H9 (cell line): Measurements from ENCODE around the gene DLG2. TPM values are rescaled to one million over a fixed set of nuclear protein-coding genes. Genes with fewer than 3 reads are reported as not detected.
A peak's percentile ranks its signal among the peaks of the same experiment; 100 is the strongest.

Source experiments
- DNase-seq: peaks from one replicate; pipeline ENCODE4 v3.0.0-alpha.2; 2017
- H2AFZ ChIP-seq: one replicate; pipeline ENCODE4 v1.6.1; 2013; ENCODE audit warnings: mild to moderate bottlenecking, low read length, control low read depth, moderate library complexity
- H2AK5ac ChIP-seq: 2 replicates; pipeline ENCODE4 v1.6.1; 2013; ENCODE audit warnings: low read length, control low read depth, mixed read lengths; ENCODE audit not compliant: insufficient read length
- H2BK120ac ChIP-seq: one replicate; pipeline ENCODE4 v1.6.1; 2013; ENCODE audit warnings: low read depth, mild to moderate bottlenecking, low read length, control low read depth, inconsistent platforms; ENCODE audit not compliant: poor library complexity, severe bottlenecking
- H2BK12ac ChIP-seq: 2 replicates; pipeline ENCODE4 v1.6.1; 2013; ENCODE audit warnings: low read length, control low read depth, mixed read lengths, low read depth; ENCODE audit not compliant: insufficient read length
- H2BK15ac ChIP-seq: 2 replicates; pipeline ENCODE4 v1.6.1; 2013; ENCODE audit warnings: low read depth, low read length, control low read depth
- H2BK20ac ChIP-seq: one replicate; pipeline ENCODE4 v1.6.1; 2013; ENCODE audit warnings: low read depth, mild to moderate bottlenecking, low read length, control low read depth, inconsistent platforms; ENCODE audit not compliant: poor library complexity, severe bottlenecking
- H2BK5ac ChIP-seq: 2 replicates; pipeline ENCODE4 v1.6.1; 2013; ENCODE audit warnings: low read length, control low read depth, mixed read lengths; ENCODE audit not compliant: insufficient read length
- H3K14ac ChIP-seq: 2 replicates; pipeline ENCODE4 v1.6.1; 2013; ENCODE audit warnings: low read length, control low read depth; ENCODE audit not compliant: insufficient read depth
- H3K18ac ChIP-seq: 2 replicates; pipeline ENCODE4 v1.6.1; 2013; ENCODE audit warnings: low read depth, mild to moderate bottlenecking, mixed read lengths, low read length, control low read depth; ENCODE audit not compliant: insufficient read length
- H3K23ac ChIP-seq: 2 replicates; pipeline ENCODE4 v1.6.1; 2013; ENCODE audit warnings: low read length, control low read depth, mixed read lengths, low read depth; ENCODE audit not compliant: insufficient read length
- H3K23me2 ChIP-seq: 2 replicates; pipeline ENCODE4 v1.6.1; 2013; ENCODE audit warnings: low read depth, mild to moderate bottlenecking, mixed read lengths, low read length, control low read depth; ENCODE audit not compliant: insufficient read length, poor library complexity, severe bottlenecking
- H3K27ac ChIP-seq: 2 replicates; pipeline ENCODE4 v1.5.1; 2013; ENCODE audit warnings: low read length, control low read depth, mixed read lengths, low read depth; ENCODE audit not compliant: insufficient read length
- H3K27me3 ChIP-seq: 2 replicates; pipeline ENCODE4 v1.6.1; 2013; ENCODE audit warnings: low read length, control low read depth, inconsistent platforms; ENCODE audit not compliant: insufficient read depth
- H3K4ac ChIP-seq: 2 replicates; pipeline ENCODE4 v1.6.1; 2013; ENCODE audit warnings: low read depth, mild to moderate bottlenecking, control low read depth, inconsistent platforms, low read length, moderate library complexity
- H3K4me1 ChIP-seq: 2 replicates; pipeline ENCODE4 v1.6.1; 2013; ENCODE audit warnings: low read length, control low read depth, inconsistent platforms; ENCODE audit not compliant: insufficient read depth
- H3K4me2 ChIP-seq: 2 replicates; pipeline ENCODE4 v1.6.1; 2013; ENCODE audit warnings: low read length, control low read depth, mixed read lengths; ENCODE audit not compliant: insufficient read length, insufficient read depth
- H3K56ac ChIP-seq: 2 replicates; pipeline ENCODE4 v1.6.1; 2013; ENCODE audit warnings: low read depth, mild to moderate bottlenecking, mixed read lengths, low read length, control low read depth; ENCODE audit not compliant: insufficient read length
- H3K79me1 ChIP-seq: 2 replicates; pipeline ENCODE4 v1.6.1; 2013; ENCODE audit warnings: low read depth, mild to moderate bottlenecking, moderate library complexity, low read length, control low read depth, inconsistent platforms; ENCODE audit not compliant: insufficient read depth, poor library complexity, severe bottlenecking
- H3K79me2 ChIP-seq: 2 replicates; pipeline ENCODE4 v1.6.1; 2013; ENCODE audit warnings: low read length, control low read depth, inconsistent platforms; ENCODE audit not compliant: insufficient read depth
- H3K9ac ChIP-seq: 2 replicates; pipeline ENCODE4 v1.6.1; 2013; ENCODE audit warnings: low read length, control low read depth, mixed read lengths; ENCODE audit not compliant: insufficient read length; ENCODE audit errors: extremely low read depth
- H3K9me3 ChIP-seq: one replicate; pipeline ENCODE4 v1.6.1; 2013; ENCODE audit warnings: low read depth, low read length, inconsistent platforms; ENCODE audit not compliant: control insufficient read depth
- H3T11ph ChIP-seq: one replicate; pipeline ENCODE4 v1.6.1; 2013; ENCODE audit warnings: mild to moderate bottlenecking, low read length, control low read depth, inconsistent platforms
- H4K20me1 ChIP-seq: one replicate; pipeline ENCODE4 v1.6.1; 2013; ENCODE audit not compliant: control insufficient read depth, insufficient read length, insufficient read depth
- H4K5ac ChIP-seq: 2 replicates; pipeline ENCODE4 v1.6.1; 2013; ENCODE audit warnings: low read depth, mild to moderate bottlenecking, mixed read lengths, low read length, control low read depth; ENCODE audit not compliant: insufficient read length
- H4K8ac ChIP-seq: replicated peaks from 2 replicates; pipeline ENCODE4 v1.6.1; 2013; ENCODE audit warnings: low read length, control low read depth, mixed read lengths, low read depth; ENCODE audit not compliant: insufficient read length
- H4K91ac ChIP-seq: 2 replicates; pipeline ENCODE4 v1.6.1; 2013; ENCODE audit warnings: low read depth, mild to moderate bottlenecking, moderate library complexity, mixed read lengths, low read length, control low read depth; ENCODE audit not compliant: insufficient read length
- H3K27ac Mint-ChIP-seq, 3 experiments: 2 replicates in 2 of 3; 3 replicates in 1 of 3; pipeline ENCODE4 v1.8.0; 2020 to 2021; ENCODE audit warnings: mixed read lengths in 3 of 3, mild to moderate bottlenecking in 1 of 3, moderate library complexity in 1 of 3
- H3K27me3 Mint-ChIP-seq: 2 replicates; pipeline ENCODE4 v1.8.0; 2021; ENCODE audit warnings: low read depth, mild to moderate bottlenecking, moderate library complexity, mixed read lengths
- H3K36me3 Mint-ChIP-seq, 3 experiments: 2 replicates in 2 of 3; 3 replicates in 1 of 3; pipeline ENCODE4 v1.8.0; 2020 to 2021; ENCODE audit warnings: low read depth in 3 of 3, mixed read lengths in 3 of 3; ENCODE audit not compliant: insufficient read depth in 1 of 3
- H3K4me1 Mint-ChIP-seq, 2 experiments: 2 replicates each; pipeline ENCODE4 v1.8.0; 2020; ENCODE audit warnings: mixed read lengths in 2 of 2
- H3K4me3 Mint-ChIP-seq, 2 experiments: 2 replicates in 1 of 2; 3 replicates in 1 of 2; pipeline ENCODE4 v1.8.0; 2020 to 2021; ENCODE audit warnings: mild to moderate bottlenecking in 2 of 2, mixed read lengths in 2 of 2, moderate library complexity in 1 of 2
- H3K9me3 Mint-ChIP-seq, 2 experiments: 2 replicates in 1 of 2; 3 replicates in 1 of 2; pipeline ENCODE4 v1.8.0; 2020; ENCODE audit warnings: mild to moderate bottlenecking in 2 of 2, mixed read lengths in 2 of 2, moderate library complexity in 1 of 2
- CTCF ChIP-seq: fragments of 200-600 bp; sonication (generic); conservative IDR thresholded peaks from 3 replicates; pipeline ENCODE4 v1.8.0; 2021; ENCODE audit warnings: antibody characterized with exemption, mild to moderate bottlenecking
- WGBS: extraction: QIAGEN DNeasy Blood & Tissue Kit; methylation state at CpG from one replicate; pipeline ENCODE4 v1.1.7; 2013; ENCODE audit warnings: missing lambda C conversion rate, low lambda C conversion rate, mixed read lengths; ENCODE audit not compliant: insufficient read length; ENCODE audit errors: extremely low coverage; 5-methylcytosine and 5-hydroxymethylcytosine counted together
- total RNA-seq: library from RNA; stranded (reverse); gene quantifications from 2 replicates; pipeline ENCODE4 v1.2.1, GENCODE V29; 2021

The DLG2 gene
- total RNA-seq, 1 experiment from 2014 or later: 8.0 TPM

GRCh38 chr11:85431319-85431718, 195.8 kb downstream of the DLG2 start:
- H3K9ac ChIP-seq: no peak overlapping the region
- H3K27ac ChIP-seq: no peak overlapping the region
- H3K23me2 ChIP-seq: no peaks in the 10 kb centered on the region
- H4K5ac ChIP-seq: no peak overlapping the region
- Mint-ChIP-seq H3K9me3 (peaks cover 27 to 39% of the 10 kb centered on the region in 2 experiments), H3K36me3 (peaks cover 6 to 50% (median 13%) of the 10 kb centered on the region in 3 experiments), H3K4me3 (no peak overlapping the region), H3K27me3 (no peaks in the 10 kb centered on the region), H3K4me1 (no peaks in the 10 kb centered on the region), H3K27ac (peak overlapping the region in 1 of 3 experiments; percentile 13; a peak in 1 of 7 replicates)
- no peak overlapping the region for H2BK5ac ChIP-seq
- H3K4ac ChIP-seq: no peak overlapping the region
- H3K14ac ChIP-seq: 0 out of 2 replicates have a peak overlapping the region, but pooled peaks have one; percentile 41
- H2BK20ac ChIP-seq: no peak overlapping the region
- no peak overlapping the region for H3T11ph ChIP-seq
- H3K79me1 ChIP-seq: no peaks in the 10 kb centered on the region
- no peak overlapping the region for H4K91ac ChIP-seq
- H2AK5ac ChIP-seq: no peak overlapping the region
- no peak overlapping the region for H2AFZ ChIP-seq
- H3K27me3 ChIP-seq: no peaks in the 10 kb centered on the region
- H3K4me2 ChIP-seq: no peak overlapping the region
- no peak for DNase-seq
- no peaks in the 10 kb centered on the region for H3K4me1 ChIP-seq
- H2BK15ac ChIP-seq: no peak overlapping the region
- H4K20me1 ChIP-seq: no peaks in the 10 kb centered on the region
- no peak overlapping the region for H4K8ac ChIP-seq
- H2BK12ac ChIP-seq: no peak overlapping the region
- no peaks in the 10 kb centered on the region for H3K9me3 ChIP-seq
- no peak overlapping the region for H3K23ac ChIP-seq
- no peak overlapping the region for H2BK120ac ChIP-seq
- WGBS: no CpG with 5 or more reads among the region's 3 CpGs
- no peak overlapping the region for H3K56ac ChIP-seq
- no peaks in the 10 kb centered on the region for H3K79me2 ChIP-seq
- TF ChIP-seq CTCF: no peak
- no peak overlapping the region for H3K18ac ChIP-seq
